Body of pancreas (tissue), 4 donors: ENCODE measurements around the gene CADM1. TPM values are rescaled to one million over a fixed set of nuclear protein-coding genes. Genes with fewer than 3 reads are reported as not detected.

Experiments used
- ATAC-seq: fragments of 150-250 bp; one replicate; pipeline ENCODE4 v1.9.1; 2016
- DNase-seq, 4 donors: peaks; one replicate each; pipeline ENCODE4 v3.0.0-alpha.2; 2019
- H3K27ac ChIP-seq, 4 donors: fragments of 200-600 bp; sonication (generic); 1 replicate in 3 of 4; 2 replicates in 1 of 4; pipeline versions ENCODE4 v1.5.1 to v1.6.1; 2016 to 2019; ENCODE audit warnings: mild to moderate bottlenecking in 1 of 4, mixed read lengths in 1 of 4, moderate library complexity in 1 of 4
- H3K27me3 ChIP-seq, 2 donors: fragments of 200-600 bp; sonication (generic); one replicate each; pipeline ENCODE4 v1.6.0; 2016; ENCODE audit warnings: mild to moderate bottlenecking in 1 of 2
- H3K36me3 ChIP-seq, 2 donors: fragments of 200-600 bp; sonication (generic); replicated peaks in 1 of 2; 2 replicates each; pipeline ENCODE4 v1.5.1; 2016; ENCODE audit warnings: low read depth in 2 of 2; ENCODE audit not compliant: insufficient read depth in 1 of 2
- H3K4me1 ChIP-seq: fragments of 200-600 bp; sonication (generic); one replicate; pipeline ENCODE4 v1.6.0; 2016
- H3K4me3 ChIP-seq, 2 donors: fragments of 200-600 bp; sonication (generic); 1 replicate in 1 of 2; 2 replicates in 1 of 2; pipeline ENCODE4 v1.5.1; 2016 to 2019
- H3K9me3 ChIP-seq, 3 donors: fragments of 200-600 bp; sonication (generic); 1 replicate in 2 of 3; 2 replicates in 1 of 3; pipeline ENCODE4 v1.5.1; 2016
- CTCF ChIP-seq, 7 experiments: fragments of 450-650 bp in 4 of 7; fragments of 200-600 bp in 3 of 7; sonication (generic) in 3 of 7; IDR thresholded peaks; one replicate each; pipeline ENCODE4 v1.5.1; 2016 to 2019; ENCODE audit warnings: antibody characterized with exemption in 7 of 7
- POLR2A ChIP-seq, 3 donors: fragments of 450-650 bp; IDR thresholded peaks; one replicate each; pipeline ENCODE4 v1.6.1; 2016; ENCODE audit warnings: antibody characterized with exemption in 3 of 3, mild to moderate bottlenecking in 2 of 3
- WGBS, 2 donors: methylation state at CpG; one replicate each; pipeline ENCODE4 v1.1.5; 2017; 5-methylcytosine and 5-hydroxymethylcytosine counted together
- intact Hi-C: fragments of 100-400 bp; cut with DNase I; formaldehyde crosslinking; loops from one replicate; pipeline ENCODE4 v1.15.1; 2023
- total RNA-seq, 2 donors: library from RNA; depleted of rRNA; stranded (reverse); fragments of >200 nt; gene quantifications; one replicate each; pipeline ENCODE4 v1.1.0, GENCODE V29; 2016

CADM1 gene
- total RNA-seq, 2 donors from 2014 or later = 12.5 to 13.7 TPM

DNA sequence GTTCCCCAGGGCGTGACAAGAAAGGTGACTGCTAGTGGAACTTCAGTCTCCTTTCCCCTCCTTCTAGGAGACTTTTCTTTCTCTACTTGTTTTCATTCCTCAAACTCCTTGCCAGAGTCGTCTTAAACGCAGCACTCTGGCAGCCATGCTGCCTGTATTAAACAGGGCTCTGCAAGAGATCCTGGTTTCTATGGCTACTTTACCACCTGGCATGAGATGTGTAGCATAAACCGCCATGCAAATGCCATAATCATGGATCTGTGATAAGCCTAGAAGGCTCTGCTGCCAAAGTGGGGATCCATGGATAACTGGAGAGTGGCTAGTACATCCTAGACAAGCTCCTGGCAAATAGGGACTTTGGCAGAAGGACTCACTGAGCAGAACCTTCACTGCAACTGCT is 321.1 kb downstream of the CADM1 start:
- no peak for ATAC-seq
- no peaks in the 10 kb centered on the region for H3K27me3 ChIP-seq

GRCh38 chr11:115182282-115182955 is 321.8 kb downstream of the CADM1 start:
- H3K36me3 ChIP-seq = no peaks in the 10 kb centered on the region
- H3K4me1 ChIP-seq = no peaks in the 10 kb centered on the region
- no peak for TF ChIP-seq CTCF (IDR thresholded peaks at IDR 0.05)
- no peak for TF ChIP-seq POLR2A (IDR thresholded peaks at IDR 0.05)
- DNase-seq (no peak), ATAC-seq (no peak)
- H3K4me3 ChIP-seq = no peak overlapping the region
- no peaks in the 10 kb centered on the region for H3K27me3 ChIP-seq
- H3K27ac ChIP-seq = no peak overlapping the region
- intact Hi-C loops = no loop called here
- H3K9me3 ChIP-seq = no peaks in the 10 kb centered on the region
- WGBS, 2 donors = 63 to 67% methylated on average over 7 of the region's 7 CpGs

More for the DNA sequence above, 321.1 kb downstream of the CADM1 start:
- Histone ChIP-seq H3K4me3 (no peak overlapping the region), H3K36me3 (no peaks in the 10 kb centered on the region), H3K4me1 (no peaks in the 10 kb centered on the region), H3K27ac (no peak overlapping the region), H3K9me3 (no peaks in the 10 kb centered on the region)
- TF ChIP-seq CTCF (IDR thresholded peaks at IDR 0.05) = no peak
- TF ChIP-seq POLR2A (IDR thresholded peaks at IDR 0.05) = no peak
- no peak for DNase-seq
- 67 to 74% methylated on average over 4 of the region's 4 CpGs for WGBS, 2 donors
- intact Hi-C loops = no loop called here

- WGBS, 2 donors = 65 to 73% methylated on average over 12 of the region's 12 CpGs
- Histone ChIP-seq H3K27ac (no peak overlapping the region), H3K4me3 (no peak overlapping the region), H3K36me3 (no peaks in the 10 kb centered on the region), H3K27me3 (no peaks in the 10 kb centered on the region), H3K9me3 (no peaks in the 10 kb centered on the region), H3K4me1 (no peaks in the 10 kb centered on the region)
- no peak for TF ChIP-seq CTCF (IDR thresholded peaks at IDR 0.05)
- no peak for TF ChIP-seq POLR2A (IDR thresholded peaks at IDR 0.05)
- intact Hi-C loops = no loop called here
- DNase-seq (no peak), ATAC-seq (no peak)
These were observed 322.7 kb downstream of the CADM1 start for GRCh38 chr11:115181538-115181937.

DNA sequence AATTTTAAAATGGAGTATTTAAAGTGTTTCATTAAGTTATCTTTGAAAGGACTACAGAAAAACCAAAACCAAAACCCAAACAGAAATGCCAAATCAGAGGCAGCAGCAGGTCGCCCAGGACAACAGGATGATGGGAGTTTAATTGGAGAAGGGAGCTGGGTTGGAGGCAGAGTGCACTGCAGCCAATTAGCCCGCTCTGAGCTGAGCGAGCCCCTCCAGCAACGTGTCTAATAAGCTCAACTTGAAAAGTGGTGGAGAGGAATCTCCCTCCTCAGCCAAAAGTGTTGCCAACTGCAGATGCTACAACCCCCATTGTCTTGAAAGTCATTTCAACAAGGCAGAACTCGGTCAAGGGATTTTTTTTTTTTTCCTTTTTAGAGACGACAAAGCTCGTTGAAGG is 323.9 kb downstream of the CADM1 start:
- Histone ChIP-seq H3K4me3 (no peak overlapping the region), H3K4me1 (no peaks in the 10 kb centered on the region), H3K27me3 (no peaks in the 10 kb centered on the region), H3K27ac (no peak overlapping the region), H3K9me3 (no peaks in the 10 kb centered on the region), H3K36me3 (no peaks in the 10 kb centered on the region)
- TF ChIP-seq POLR2A (IDR thresholded peaks at IDR 0.05) (no peak), CTCF (IDR thresholded peaks at IDR 0.05) (no peak)
- ATAC-seq (no peak), DNase-seq (no peak)
- intact Hi-C loops = no loop called here
- WGBS, 2 donors = 61 to 65% methylated on average over 7 of the region's 7 CpGs

GRCh38 chr11:115179636-115180035 is 324.6 kb downstream of the CADM1 start:
- intact Hi-C loops = no loop called here

More at GRCh38 chr11:115179636-115180035, 324.6 kb downstream of the CADM1 start:
- no peaks in the 10 kb centered on the region for H3K9me3 ChIP-seq
- no peaks in the 10 kb centered on the region for H3K4me1 ChIP-seq
- TF ChIP-seq POLR2A (IDR thresholded peaks at IDR 0.05) (no peak), CTCF (IDR thresholded peaks at IDR 0.05) (no peak)
- WGBS, 2 donors = 58 to 67% methylated on average over 3 of the region's 3 CpGs
- no peak for ATAC-seq
- no peaks in the 10 kb centered on the region for H3K36me3 ChIP-seq
- no peak for DNase-seq
- no peak overlapping the region for H3K4me3 ChIP-seq
- no peaks in the 10 kb centered on the region for H3K27me3 ChIP-seq
- H3K27ac ChIP-seq = no peak overlapping the region
